ENCODE results near the gene TBCK. TPM values are rescaled to one million over a fixed set of nuclear protein-coding genes. Genes with fewer than 3 reads are reported as not detected.

Gene TBCK
- polyA plus RNA-seq, 1 donor (not counting 4 experiments of a cell fraction or from before 2014, with no cell fraction given), result 19.3 TPM

DNA sequence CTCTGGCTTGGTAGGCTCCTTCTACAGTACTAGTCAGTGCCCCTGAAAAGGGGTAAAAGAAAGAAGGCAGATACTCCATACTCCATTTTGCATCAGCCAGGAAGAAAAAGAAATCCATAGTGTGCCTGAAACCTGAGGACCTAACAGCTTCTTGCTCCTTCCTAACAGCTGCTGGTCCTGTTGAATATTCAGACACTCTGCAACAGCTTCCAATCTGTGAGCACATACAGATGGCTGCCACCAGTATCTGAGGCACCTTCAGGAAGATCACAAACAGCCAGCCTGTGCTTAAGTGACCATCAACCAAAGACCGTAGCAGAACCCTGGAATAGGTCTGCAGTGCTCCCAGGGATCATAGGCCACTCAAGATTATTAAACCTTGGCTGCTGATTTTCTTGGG lies 48.3 kb upstream of the TBCK start:
- dilution Hi-C loops (cut with MboI; ENCODE audit: extremely low pct_ligation_motif_present, low sequenced_read_pairs), result no loop called here
- H3K27me3 ChIP-seq (ENCODE audit: control insufficient read depth, extremely low read depth, insufficient read depth, low read length), result no peaks in the 10 kb centered on the region

DNA sequence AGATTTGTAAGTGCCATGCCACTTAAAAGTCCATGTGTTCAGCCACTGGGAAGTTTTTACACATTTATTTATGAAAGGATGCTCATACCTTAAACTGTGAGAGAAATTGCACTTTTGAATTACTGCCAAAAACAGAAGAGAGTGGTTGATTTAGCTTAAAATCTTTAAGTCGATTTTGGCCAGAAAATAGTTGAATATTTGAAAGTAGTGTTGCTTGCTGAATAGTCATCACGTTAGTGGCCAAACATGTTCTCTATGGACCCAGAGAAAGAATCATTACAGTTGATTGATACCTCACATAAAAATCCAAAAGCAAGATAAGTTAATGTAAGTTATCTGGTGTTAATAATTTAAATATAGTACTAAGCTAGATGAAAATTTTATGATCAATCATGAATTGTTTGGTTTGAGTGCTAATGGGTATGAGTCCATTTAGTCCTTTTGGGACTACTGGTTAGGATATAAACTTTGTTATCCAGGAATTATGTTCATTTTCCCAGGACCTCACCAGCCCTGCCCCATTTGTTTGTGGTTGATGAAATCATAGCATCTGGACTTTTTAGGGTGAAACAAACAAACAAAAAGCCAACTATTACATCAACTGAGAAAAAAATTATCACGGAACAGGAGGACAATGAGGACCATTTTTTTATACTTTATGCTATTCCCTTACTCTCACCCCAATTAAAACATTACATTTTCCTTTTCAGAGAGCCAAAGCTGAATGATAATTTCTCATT lies 46.2 kb upstream of the TBCK start:
- no peak for TF ChIP-seq EZH2 (IDR thresholded peaks at IDR 0.05; ENCODE audit: low read length)
- TF ChIP-seq, protein P1, sequence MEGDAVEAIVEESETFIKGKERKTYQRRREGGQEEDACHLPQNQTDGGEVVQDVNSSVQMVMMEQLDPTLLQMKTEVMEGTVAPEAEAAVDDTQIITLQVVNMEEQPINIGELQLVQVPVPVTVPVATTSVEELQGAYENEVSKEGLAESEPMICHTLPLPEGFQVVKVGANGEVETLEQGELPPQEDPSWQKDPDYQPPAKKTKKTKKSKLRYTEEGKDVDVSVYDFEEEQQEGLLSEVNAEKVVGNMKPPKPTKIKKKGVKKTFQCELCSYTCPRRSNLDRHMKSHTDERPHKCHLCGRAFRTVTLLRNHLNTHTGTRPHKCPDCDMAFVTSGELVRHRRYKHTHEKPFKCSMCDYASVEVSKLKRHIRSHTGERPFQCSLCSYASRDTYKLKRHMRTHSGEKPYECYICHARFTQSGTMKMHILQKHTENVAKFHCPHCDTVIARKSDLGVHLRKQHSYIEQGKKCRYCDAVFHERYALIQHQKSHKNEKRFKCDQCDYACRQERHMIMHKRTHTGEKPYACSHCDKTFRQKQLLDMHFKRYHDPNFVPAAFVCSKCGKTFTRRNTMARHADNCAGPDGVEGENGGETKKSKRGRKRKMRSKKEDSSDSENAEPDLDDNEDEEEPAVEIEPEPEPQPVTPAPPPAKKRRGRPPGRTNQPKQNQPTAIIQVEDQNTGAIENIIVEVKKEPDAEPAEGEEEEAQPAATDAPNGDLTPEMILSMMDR (optimal IDR thresholded peaks at IDR 0.05 in 1 of 3, IDR thresholded peaks at IDR 0.05 in 1 of 3, conservative IDR thresholded peaks at IDR 0.05 in 1 of 3; ENCODE audit: extremely low read depth in 1 of 3, insufficient read depth in 2 of 3, low read length in 3 of 3), result no peak
- Histone ChIP-seq H3K9me3 (ENCODE audit: control insufficient read depth, low read depth, low read length) (no peaks in the 10 kb centered on the region), H3K9me1 (ENCODE audit: control insufficient read depth, extremely low read depth, insufficient read depth, low read length) (no peaks in the 10 kb centered on the region), H3K4me2 (ENCODE audit: control insufficient read depth, extremely low read depth, insufficient read depth, low read depth, low read length) (no peak overlapping the region), H3K4me1 (ENCODE audit: control insufficient read depth, extremely low read depth, insufficient read depth, low read length) (peaks cover 18% of the 10 kb centered on the region), H3K27me3 (ENCODE audit: control insufficient read depth, extremely low read depth, insufficient read depth, low read length) (no peaks in the 10 kb centered on the region), H3K4me3 (ENCODE audit: control insufficient read depth in 2 of 3, extremely low read depth in 1 of 3, insufficient read depth in 2 of 3, low read depth in 1 of 3, low read length in 3 of 3) (no peak overlapping the region), H3K9ac (ENCODE audit: control insufficient read depth, extremely low read depth, insufficient read depth, low read length) (no peak overlapping the region), H2AFZ (ENCODE audit: control insufficient read depth, low read length) (no peak overlapping the region), H3K36me3 (ENCODE audit: control insufficient read depth in 2 of 2, extremely low read depth in 1 of 2, insufficient read depth in 2 of 2, low read length in 2 of 2) (no peaks in the 10 kb centered on the region), H3K79me2 (ENCODE audit: control insufficient read depth, insufficient read depth, low read length) (no peaks in the 10 kb centered on the region), H3K27ac (ENCODE audit: control insufficient read depth, insufficient read depth, low read length) (no peak overlapping the region), H4K20me1 (ENCODE audit: control insufficient read depth, extremely low read depth, insufficient read depth, low read length) (no peaks in the 10 kb centered on the region)
- FAIRE-seq (no peak), DNase-seq (ENCODE audit: low read depth, low spot score) (no peak)
- dilution Hi-C loops (cut with MboI; ENCODE audit: extremely low pct_ligation_motif_present, low sequenced_read_pairs), result no loop called here

More for the DNA sequence above, 48.3 kb upstream of the TBCK start:
- no peak overlapping the region for H3K9ac ChIP-seq (ENCODE audit: control insufficient read depth, extremely low read depth, insufficient read depth, low read length)
- H3K4me1 ChIP-seq (ENCODE audit: control insufficient read depth, extremely low read depth, insufficient read depth, low read length), result peaks cover 14% of the 10 kb centered on the region
- no peak overlapping the region for H3K4me2 ChIP-seq (ENCODE audit: control insufficient read depth, extremely low read depth, insufficient read depth, low read depth, low read length)
- H3K79me2 ChIP-seq (ENCODE audit: control insufficient read depth, insufficient read depth, low read length), result no peaks in the 10 kb centered on the region
- H3K9me1 ChIP-seq (ENCODE audit: control insufficient read depth, extremely low read depth, insufficient read depth, low read length), result no peaks in the 10 kb centered on the region
- FAIRE-seq (peak; percentile 9), DNase-seq (ENCODE audit: low read depth, low spot score) (no peak)
- H3K36me3 ChIP-seq (ENCODE audit: control insufficient read depth in 2 of 2, extremely low read depth in 1 of 2, insufficient read depth in 2 of 2, low read length in 2 of 2), result no peaks in the 10 kb centered on the region
- H2AFZ ChIP-seq (ENCODE audit: control insufficient read depth, low read length), result no peak overlapping the region
- no peaks in the 10 kb centered on the region for H3K9me3 ChIP-seq (ENCODE audit: control insufficient read depth, low read depth, low read length)
- no peaks in the 10 kb centered on the region for H4K20me1 ChIP-seq (ENCODE audit: control insufficient read depth, extremely low read depth, insufficient read depth, low read length)
- no peak overlapping the region for H3K4me3 ChIP-seq (ENCODE audit: control insufficient read depth in 2 of 3, extremely low read depth in 1 of 3, insufficient read depth in 2 of 3, low read depth in 1 of 3, low read length in 3 of 3)
- no peak overlapping the region for H3K27ac ChIP-seq (ENCODE audit: control insufficient read depth, insufficient read depth, low read length)
- TF ChIP-seq EZH2 (IDR thresholded peaks at IDR 0.05; ENCODE audit: low read length), result no peak
- TF ChIP-seq, protein P1 (optimal IDR thresholded peaks at IDR 0.05 in 1 of 3, IDR thresholded peaks at IDR 0.05 in 1 of 3, conservative IDR thresholded peaks at IDR 0.05 in 1 of 3; ENCODE audit: extremely low read depth in 1 of 3, insufficient read depth in 2 of 3, low read length in 3 of 3), result no peak
